ENCODE results near the gene ESPL1. TPM values are rescaled to one million over a fixed set of nuclear protein-coding genes. Genes with fewer than 3 reads are reported as not detected.

The ESPL1 gene
- polyA plus RNA-seq, 1 donor (not counting 4 experiments of a cell fraction or from before 2014, with no cell fraction given), result 3.7 TPM

GRCh38 chr12:53298164-53298563 is 30.1 kb downstream of the ESPL1 start:
- Histone ChIP-seq H3K36me3 (ENCODE audit: control insufficient read depth in 2 of 2, extremely low read depth in 1 of 2, insufficient read depth in 2 of 2, low read length in 2 of 2) (peaks cover 11 to 25% of the 10 kb centered on the region in 2 experiments), H3K9me1 (ENCODE audit: control insufficient read depth, extremely low read depth, insufficient read depth, low read length) (peaks cover 2% of the 10 kb centered on the region), H3K27ac (ENCODE audit: control insufficient read depth, insufficient read depth, low read length) (no peak overlapping the region), H3K4me3 (ENCODE audit: control insufficient read depth in 2 of 3, extremely low read depth in 1 of 3, insufficient read depth in 2 of 3, low read depth in 1 of 3, low read length in 3 of 3) (no peak overlapping the region), H3K9me3 (ENCODE audit: control insufficient read depth, low read depth, low read length) (no peaks in the 10 kb centered on the region), H2AFZ (ENCODE audit: control insufficient read depth, low read length) (no peak overlapping the region), H3K27me3 (ENCODE audit: control insufficient read depth, extremely low read depth, insufficient read depth, low read length) (no peaks in the 10 kb centered on the region), H3K4me1 (ENCODE audit: control insufficient read depth, extremely low read depth, insufficient read depth, low read length) (peaks cover 26% of the 10 kb centered on the region), H4K20me1 (ENCODE audit: control insufficient read depth, extremely low read depth, insufficient read depth, low read length) (no peaks in the 10 kb centered on the region), H3K4me2 (ENCODE audit: control insufficient read depth, extremely low read depth, insufficient read depth, low read depth, low read length) (no peak overlapping the region), H3K9ac (ENCODE audit: control insufficient read depth, extremely low read depth, insufficient read depth, low read length) (no peak overlapping the region), H3K79me2 (ENCODE audit: control insufficient read depth, insufficient read depth, low read length) (peaks cover 44% of the 10 kb centered on the region)
- TF ChIP-seq, protein P1, sequence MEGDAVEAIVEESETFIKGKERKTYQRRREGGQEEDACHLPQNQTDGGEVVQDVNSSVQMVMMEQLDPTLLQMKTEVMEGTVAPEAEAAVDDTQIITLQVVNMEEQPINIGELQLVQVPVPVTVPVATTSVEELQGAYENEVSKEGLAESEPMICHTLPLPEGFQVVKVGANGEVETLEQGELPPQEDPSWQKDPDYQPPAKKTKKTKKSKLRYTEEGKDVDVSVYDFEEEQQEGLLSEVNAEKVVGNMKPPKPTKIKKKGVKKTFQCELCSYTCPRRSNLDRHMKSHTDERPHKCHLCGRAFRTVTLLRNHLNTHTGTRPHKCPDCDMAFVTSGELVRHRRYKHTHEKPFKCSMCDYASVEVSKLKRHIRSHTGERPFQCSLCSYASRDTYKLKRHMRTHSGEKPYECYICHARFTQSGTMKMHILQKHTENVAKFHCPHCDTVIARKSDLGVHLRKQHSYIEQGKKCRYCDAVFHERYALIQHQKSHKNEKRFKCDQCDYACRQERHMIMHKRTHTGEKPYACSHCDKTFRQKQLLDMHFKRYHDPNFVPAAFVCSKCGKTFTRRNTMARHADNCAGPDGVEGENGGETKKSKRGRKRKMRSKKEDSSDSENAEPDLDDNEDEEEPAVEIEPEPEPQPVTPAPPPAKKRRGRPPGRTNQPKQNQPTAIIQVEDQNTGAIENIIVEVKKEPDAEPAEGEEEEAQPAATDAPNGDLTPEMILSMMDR (optimal IDR thresholded peaks at IDR 0.05 in 1 of 3, IDR thresholded peaks at IDR 0.05 in 1 of 3, conservative IDR thresholded peaks at IDR 0.05 in 1 of 3; ENCODE audit: extremely low read depth in 1 of 3, insufficient read depth in 2 of 3, low read length in 3 of 3), result no peak
- TF ChIP-seq EZH2 (IDR thresholded peaks at IDR 0.05; ENCODE audit: low read length), result no peak
- DNase-seq (ENCODE audit: low read depth, low spot score) (no peak), FAIRE-seq (no peak)
- dilution Hi-C loops (cut with MboI; ENCODE audit: extremely low pct_ligation_motif_present, low sequenced_read_pairs), result no loop called here

DNA sequence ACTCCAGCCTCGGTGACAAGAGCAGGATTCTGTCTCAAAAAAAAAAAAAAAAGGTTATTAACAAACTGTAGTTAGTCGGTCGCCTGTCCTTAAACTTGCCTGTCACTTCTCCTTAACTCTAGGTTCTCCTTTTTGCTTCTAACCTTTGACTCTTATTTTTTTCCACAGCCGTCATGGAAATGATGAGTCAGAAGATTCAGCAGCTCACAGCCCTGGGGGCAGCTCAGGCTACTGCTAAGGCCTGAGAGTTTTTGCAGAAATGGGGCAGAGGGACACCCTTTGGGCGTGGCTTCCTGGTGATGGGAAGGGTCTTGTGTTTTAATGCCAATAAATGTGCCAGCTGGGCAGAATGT is 31.0 kb downstream of the ESPL1 start:
- no peaks in the 10 kb centered on the region for H3K9me3 ChIP-seq (ENCODE audit: control insufficient read depth, low read depth, low read length)
- H3K36me3 ChIP-seq (ENCODE audit: control insufficient read depth in 2 of 2, extremely low read depth in 1 of 2, insufficient read depth in 2 of 2, low read length in 2 of 2), result peaks cover 15 to 28% of the 10 kb centered on the region in 2 experiments
- dilution Hi-C loops (cut with MboI; ENCODE audit: extremely low pct_ligation_motif_present, low sequenced_read_pairs), result no loop called here
- peak overlapping the region; percentile 88 for H3K9ac ChIP-seq (ENCODE audit: control insufficient read depth, extremely low read depth, insufficient read depth, low read length)
- peaks cover 2% of the 10 kb centered on the region for H3K9me1 ChIP-seq (ENCODE audit: control insufficient read depth, extremely low read depth, insufficient read depth, low read length)
- H3K4me2 ChIP-seq (ENCODE audit: control insufficient read depth, extremely low read depth, insufficient read depth, low read depth, low read length), result peak overlapping the region; percentile 97
- no peak overlapping the region for H2AFZ ChIP-seq (ENCODE audit: control insufficient read depth, low read length)
- H4K20me1 ChIP-seq (ENCODE audit: control insufficient read depth, extremely low read depth, insufficient read depth, low read length), result no peaks in the 10 kb centered on the region
- H3K27me3 ChIP-seq (ENCODE audit: control insufficient read depth, extremely low read depth, insufficient read depth, low read length), result no peaks in the 10 kb centered on the region
- FAIRE-seq (no peak), DNase-seq (ENCODE audit: low read depth, low spot score) (no peak)
- H3K4me3 ChIP-seq (ENCODE audit: control insufficient read depth in 2 of 3, extremely low read depth in 1 of 3, insufficient read depth in 2 of 3, low read depth in 1 of 3, low read length in 3 of 3), result peak overlapping the region; percentile 70 to 97 (median 91)
- H3K79me2 ChIP-seq (ENCODE audit: control insufficient read depth, insufficient read depth, low read length), result peaks cover 45% of the 10 kb centered on the region
- no peak for TF ChIP-seq EZH2 (IDR thresholded peaks at IDR 0.05; ENCODE audit: low read length)
- TF ChIP-seq, protein P1 (optimal IDR thresholded peaks at IDR 0.05 in 1 of 3, IDR thresholded peaks at IDR 0.05 in 1 of 3, conservative IDR thresholded peaks at IDR 0.05 in 1 of 3; ENCODE audit: extremely low read depth in 1 of 3, insufficient read depth in 2 of 3, low read length in 3 of 3), result no peak
- H3K27ac ChIP-seq (ENCODE audit: control insufficient read depth, insufficient read depth, low read length), result peak overlapping the region; percentile 85
- H3K4me1 ChIP-seq (ENCODE audit: control insufficient read depth, extremely low read depth, insufficient read depth, low read length), result peaks cover 26% of the 10 kb centered on the region
